Natural killer cell (primary cell): ENCODE measurements around the gene ADAMTS17. TPM values are rescaled to one million over a fixed set of nuclear protein-coding genes. Genes with fewer than 3 reads are reported as not detected.
A peak's percentile ranks its signal among the peaks of the same experiment; 100 is the strongest.

Experiments
- ATAC-seq, 3 donors: fragments of 150-1000 bp in 2 of 3; fragments of 200-7000 bp in 1 of 3; cut with Tn5 transposase; 1 replicate in 1 of 3; 2 replicates in 2 of 3; pipeline ENCODE4 v1.10.0; 2021; ENCODE audit warnings: mild to moderate bottlenecking in 2 of 3, moderate library complexity in 2 of 3
- DNase-seq, 2 donors: peaks; one replicate each; pipeline versions ENCODE4 v3.0.0 to v3.0.0-alpha.2; 2013 to 2021; ENCODE audit warnings: mixed read lengths in 1 of 2
- H3K27ac ChIP-seq: one replicate; pipeline ENCODE4 v1.5.1; 2013; ENCODE audit warnings: mild to moderate bottlenecking, low read length
- H3K27me3 ChIP-seq: one replicate; pipeline ENCODE4 v1.6.1; 2013; ENCODE audit warnings: low read length; ENCODE audit not compliant: control insufficient read depth, insufficient read depth
- H3K36me3 ChIP-seq: one replicate; pipeline ENCODE4 v1.6.1; 2013; ENCODE audit warnings: low read length; ENCODE audit not compliant: control insufficient read depth, insufficient read depth
- H3K4me1 ChIP-seq: one replicate; pipeline ENCODE4 v1.6.1; 2013; ENCODE audit warnings: low read length; ENCODE audit not compliant: control insufficient read depth, insufficient read depth
- H3K4me3 ChIP-seq: one replicate; pipeline ENCODE4 v1.5.1; 2013; ENCODE audit warnings: low read length
- H3K9me3 ChIP-seq: one replicate; pipeline ENCODE4 v1.6.1; 2013; ENCODE audit warnings: low read length; ENCODE audit not compliant: control insufficient read depth, insufficient read depth
- H3K27ac Mint-ChIP-seq, 2 donors: one replicate each; pipeline ENCODE4 v1.8.0; 2022; ENCODE audit warnings: mild to moderate bottlenecking in 2 of 2, mixed read lengths in 2 of 2, moderate library complexity in 1 of 2
- H3K27me3 Mint-ChIP-seq, 2 donors: one replicate each; pipeline ENCODE4 v1.8.0; 2022; ENCODE audit warnings: low read depth in 2 of 2, mixed read lengths in 2 of 2
- H3K36me3 Mint-ChIP-seq: one replicate; pipeline ENCODE4 v1.8.0; 2022; ENCODE audit warnings: mixed read lengths
- H3K4me1 Mint-ChIP-seq, 2 donors: one replicate each; pipeline ENCODE4 v1.8.0; 2022; ENCODE audit warnings: mixed read lengths in 2 of 2
- H3K4me3 Mint-ChIP-seq: one replicate; pipeline ENCODE4 v1.8.0; 2022; ENCODE audit warnings: mild to moderate bottlenecking, moderate library complexity, mixed read lengths
- H3K9me3 Mint-ChIP-seq, 2 donors: one replicate each; pipeline ENCODE4 v1.8.0; 2022; ENCODE audit warnings: mixed read lengths in 2 of 2
- CTCF ChIP-seq: fragments of 200-600 bp; IDR thresholded peaks from one replicate; pipeline ENCODE4 v1.8.0; 2022; ENCODE audit warnings: antibody characterized with exemption
- WGBS: methylation state at CpG from one replicate; pipeline ENCODE4 v1.1.7; 2013; ENCODE audit warnings: missing lambda C conversion rate; ENCODE audit not compliant: insufficient coverage; 5-methylcytosine and 5-hydroxymethylcytosine counted together
- intact Hi-C: fragments of 100-400 bp; cut with micrococcal nuclease; formaldehyde crosslinking; loops from one replicate; pipeline ENCODE4 v1.14.2; 2022
- total RNA-seq, 4 donors: library from RNA; stranded (reverse); fragments of 120-200 nt in 1 of 4; gene quantifications; one replicate each; pipeline versions ENCODE4 v1.2.3 to v1.2.4, GENCODE V29; 2013 to 2022

The ADAMTS17 gene
- total RNA-seq, 3 donors from 2014 or later (not counting 1 experiment from before 2014, with no cell fraction given), result 4.8 to 9.5 (median 5.3) TPM

- no peaks in the 10 kb centered on the region for H3K4me1 Mint-ChIP-seq
- H3K27me3 Mint-ChIP-seq, result peaks cover 18 to 25% of the 10 kb centered on the region in 2 donors
- H3K27me3 ChIP-seq, result no peaks in the 10 kb centered on the region
- H3K4me3 Mint-ChIP-seq, result no peak overlapping the region
- ATAC-seq (no peak), DNase-seq (peak; percentile 7 to 23)
- TF ChIP-seq CTCF, result no peak
- intact Hi-C loops, result no loop called here
- no peaks in the 10 kb centered on the region for H3K9me3 ChIP-seq
- no peaks in the 10 kb centered on the region for H3K36me3 ChIP-seq
- H3K36me3 Mint-ChIP-seq, result no peaks in the 10 kb centered on the region
- H3K27ac Mint-ChIP-seq, result no peak overlapping the region
- no peak overlapping the region for H3K4me3 ChIP-seq
- WGBS, result 46% methylated on average over 11 of the region's 12 CpGs
- H3K9me3 Mint-ChIP-seq, result no peaks in the 10 kb centered on the region
- H3K4me1 ChIP-seq, result no peaks in the 10 kb centered on the region
- no peak overlapping the region for H3K27ac ChIP-seq
Measured at GRCh38 chr15:99961011-99961441, 380.7 kb downstream of the ADAMTS17 start.

DNA sequence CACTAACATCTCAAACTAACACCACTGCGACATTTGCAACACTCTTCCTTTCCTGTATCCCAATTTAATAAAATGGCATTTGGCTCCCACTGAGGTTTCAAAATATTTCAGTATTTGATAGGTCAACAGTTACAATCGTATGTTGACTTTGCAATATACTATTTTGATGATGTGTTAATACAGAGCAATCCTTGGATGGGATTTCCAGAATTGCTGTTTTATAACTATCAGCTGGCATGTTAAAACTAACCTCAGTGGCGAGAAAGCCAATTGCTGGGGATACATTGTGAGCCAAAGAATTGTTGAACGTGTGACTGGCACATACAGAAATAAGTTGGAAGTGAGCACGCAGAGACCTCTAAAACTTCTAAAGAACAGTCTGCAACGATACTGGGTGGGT lies 382.4 kb downstream of the ADAMTS17 start:
- ATAC-seq, result no peak
- no peaks in the 10 kb centered on the region for H3K9me3 ChIP-seq
- no peaks in the 10 kb centered on the region for H3K27me3 ChIP-seq
- no peaks in the 10 kb centered on the region for H3K4me1 ChIP-seq
- intact Hi-C loops, result no loop called here
- Mint-ChIP-seq H3K27ac (no peak overlapping the region), H3K4me1 (no peaks in the 10 kb centered on the region), H3K9me3 (no peaks in the 10 kb centered on the region), H3K36me3 (no peaks in the 10 kb centered on the region), H3K4me3 (no peak overlapping the region), H3K27me3 (peaks cover 20 to 25% of the 10 kb centered on the region in 2 donors)
- no peak for TF ChIP-seq CTCF
- H3K27ac ChIP-seq, result no peak overlapping the region
- no peaks in the 10 kb centered on the region for H3K36me3 ChIP-seq
- no peak overlapping the region for H3K4me3 ChIP-seq
- 84% methylated on average over 6 of the region's 6 CpGs for WGBS
- DNase-seq, result no peak

DNA sequence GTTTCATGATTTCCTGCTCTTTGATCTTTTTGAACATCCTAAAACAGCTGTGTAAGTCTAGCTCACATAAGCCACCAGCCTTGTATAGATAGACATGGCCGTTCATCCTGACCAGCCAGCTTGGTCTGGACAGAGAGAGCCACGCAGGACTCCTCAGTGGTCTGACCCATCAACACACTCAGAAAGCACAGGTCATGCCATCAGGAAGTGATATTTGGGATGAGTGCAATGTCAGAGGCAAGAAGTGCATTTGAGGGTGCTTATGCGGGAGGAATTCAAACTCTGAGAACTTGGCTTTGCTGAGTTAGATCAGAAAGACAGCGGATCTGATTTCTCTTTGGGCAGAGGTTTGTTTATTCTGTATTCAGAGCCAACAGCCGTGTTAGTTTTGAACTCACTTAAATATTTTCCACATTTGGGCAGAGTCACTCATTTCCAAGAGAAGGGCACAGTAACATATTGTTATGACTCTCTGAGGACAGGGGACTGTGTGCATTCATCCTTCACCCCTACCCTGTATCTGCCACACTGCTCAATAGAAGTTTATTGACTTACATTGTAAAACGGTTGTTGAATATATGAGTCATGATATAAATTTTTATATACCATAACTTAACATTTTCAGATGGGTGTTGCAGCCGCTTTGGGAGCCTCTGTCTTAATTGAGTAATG lies 383.2 kb downstream of the ADAMTS17 start:
- H3K36me3 Mint-ChIP-seq, result no peaks in the 10 kb centered on the region
- no peaks in the 10 kb centered on the region for H3K4me1 Mint-ChIP-seq
- no peak overlapping the region for H3K27ac ChIP-seq
- H3K9me3 ChIP-seq, result no peaks in the 10 kb centered on the region
- H3K4me3 ChIP-seq, result no peak overlapping the region
- H3K27me3 ChIP-seq, result no peaks in the 10 kb centered on the region
- no peak for DNase-seq
- no peaks in the 10 kb centered on the region for H3K36me3 ChIP-seq
- no peaks in the 10 kb centered on the region for H3K4me1 ChIP-seq
- 89% methylated on average over 6 of the region's 7 CpGs for WGBS
- intact Hi-C loops, result no loop called here
- ATAC-seq, result no peak
- no peak for TF ChIP-seq CTCF
- no peak overlapping the region for H3K27ac Mint-ChIP-seq
- no peaks in the 10 kb centered on the region for H3K9me3 Mint-ChIP-seq
- H3K27me3 Mint-ChIP-seq, result peaks cover 20 to 25% of the 10 kb centered on the region in 2 donors
- no peak overlapping the region for H3K4me3 Mint-ChIP-seq

DNA sequence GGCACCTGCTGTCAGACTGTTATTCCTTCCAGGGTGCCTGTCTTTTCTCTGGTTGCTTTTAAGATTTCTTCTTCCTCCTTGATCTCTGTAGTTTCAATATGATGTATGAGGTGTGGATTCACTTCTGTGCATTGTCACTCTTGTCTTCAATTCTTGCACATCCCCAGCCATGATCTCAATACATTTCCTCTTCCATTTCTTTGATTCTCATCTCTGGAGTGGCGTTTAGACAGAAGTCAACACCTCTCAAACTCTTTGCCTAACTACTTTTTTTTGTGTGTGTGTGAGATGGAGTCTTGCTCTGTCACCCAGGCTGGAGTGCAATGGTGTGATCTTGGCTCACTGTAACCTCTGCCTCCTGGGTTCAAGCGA lies 384.1 kb downstream of the ADAMTS17 start:
- WGBS, result 89% methylated on average over 1 of the region's 2 CpGs
- peaks cover 20 to 25% of the 10 kb centered on the region in 2 donors for H3K27me3 Mint-ChIP-seq

More for the DNA sequence above, 384.1 kb downstream of the ADAMTS17 start:
- Mint-ChIP-seq H3K27ac (no peak overlapping the region), H3K36me3 (no peaks in the 10 kb centered on the region), H3K4me1 (no peaks in the 10 kb centered on the region), H3K9me3 (no peaks in the 10 kb centered on the region), H3K4me3 (no peak overlapping the region)
- ATAC-seq (no peak), DNase-seq (no peak)
- Histone ChIP-seq H3K27ac (no peak overlapping the region), H3K27me3 (no peaks in the 10 kb centered on the region), H3K4me3 (no peak overlapping the region), H3K36me3 (no peaks in the 10 kb centered on the region), H3K9me3 (no peaks in the 10 kb centered on the region), H3K4me1 (no peaks in the 10 kb centered on the region)
- intact Hi-C loops, result no loop called here
- TF ChIP-seq CTCF, result no peak
